NAMALWA (cell line): Measurements from ENCODE around the gene ZDHHC14.
"Not testable (repeated sequence)": the region's sequence is repeated elsewhere in the genome, so short reads cannot be mapped to it uniquely, and the experiment has no call there.

Experiments
- DNase-seq: peaks from one replicate; pipeline ENCODE4 v3.0.0-alpha.2; 2015; ENCODE audit warnings: low spot score

Gene ZDHHC14

DNA sequence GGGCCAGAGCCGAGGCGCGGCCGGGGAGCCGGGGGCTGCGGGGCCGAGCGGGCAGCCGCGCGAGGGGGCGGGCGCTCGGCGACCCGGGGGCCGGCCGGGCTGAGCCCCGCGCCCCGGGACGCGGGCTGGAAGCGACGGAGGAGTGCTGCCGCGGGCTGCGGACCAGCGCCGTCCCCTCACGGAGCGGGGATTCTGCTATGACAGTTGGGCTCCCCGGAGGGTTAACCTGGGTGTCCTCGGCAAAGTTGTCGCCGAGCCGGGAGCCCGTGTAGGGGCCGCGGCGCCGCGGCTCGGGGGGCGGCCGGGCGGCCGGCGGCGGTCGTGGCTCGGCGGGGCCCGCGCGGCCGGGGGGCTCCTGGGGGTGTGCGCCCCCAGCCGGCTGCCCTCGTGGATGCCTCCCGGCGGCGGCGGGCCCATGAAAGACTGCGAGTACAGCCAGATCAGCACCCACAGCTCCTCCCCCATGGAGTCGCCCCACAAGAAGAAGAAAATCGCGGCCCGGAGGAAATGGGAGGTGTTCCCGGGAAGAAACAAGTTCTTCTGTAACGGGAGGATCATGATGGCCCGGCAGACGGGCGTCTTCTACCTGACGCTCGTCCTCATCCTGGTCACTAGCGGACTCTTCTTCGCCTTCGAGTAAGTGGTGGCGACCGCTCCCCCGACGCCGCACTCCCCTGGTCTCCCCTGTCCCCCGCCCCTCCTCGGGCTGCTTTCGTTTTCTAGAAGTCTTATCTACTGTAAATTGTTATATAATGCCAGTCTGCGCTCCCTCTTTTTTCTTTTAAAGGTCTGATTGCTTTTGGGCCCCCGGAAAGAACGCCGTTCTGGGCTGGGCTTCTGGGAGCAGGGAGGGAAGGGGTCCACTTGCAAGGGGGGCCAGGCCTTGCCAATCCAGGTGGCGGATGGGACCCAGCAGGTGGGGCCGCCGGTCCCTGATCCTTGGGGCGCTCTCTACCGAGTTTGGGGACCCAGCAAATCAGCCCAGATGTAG, 936 bp downstream of the ZDHHC14 start:
- DNase-seq, result peak; percentile 69

DNA sequence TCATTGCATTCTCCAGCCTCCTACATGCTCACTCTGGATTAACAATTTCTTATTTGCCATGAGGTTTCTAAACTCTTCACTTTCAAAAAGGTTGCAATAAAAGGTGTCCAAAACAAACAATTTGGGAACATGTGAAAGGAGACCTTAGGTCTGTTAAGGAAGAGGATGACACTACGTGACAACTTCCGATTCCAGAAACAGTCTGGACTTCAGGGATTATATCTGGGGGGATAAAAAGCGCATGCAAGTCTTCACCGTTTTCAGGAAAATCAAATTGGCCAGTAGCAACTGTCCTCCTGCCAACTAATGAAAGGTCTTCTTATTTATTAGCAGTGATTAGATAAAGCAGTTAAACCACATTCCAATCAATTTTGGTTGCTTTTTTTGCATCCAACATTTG, 1.8 kb downstream of the ZDHHC14 start:
- no peak for DNase-seq

DNA sequence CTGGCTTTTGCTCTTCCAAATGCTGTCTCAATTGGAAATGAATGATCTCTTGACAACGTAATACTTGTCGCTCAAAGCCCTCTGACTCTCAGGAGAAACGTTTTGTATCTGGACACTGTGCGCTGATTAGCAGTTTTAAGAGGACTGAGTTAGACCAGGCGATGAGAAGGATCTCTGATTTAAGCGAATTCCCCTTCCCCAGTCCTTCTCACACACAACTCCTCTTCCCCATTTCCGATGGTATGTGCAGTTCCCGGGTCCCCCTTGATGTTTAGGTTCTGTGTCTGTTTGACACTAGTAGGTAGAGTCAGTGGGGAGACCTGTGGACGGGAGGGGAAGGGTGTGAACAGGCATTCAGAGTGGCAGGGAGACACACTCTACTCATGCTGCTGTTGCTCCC, 2.5 kb downstream of the ZDHHC14 start:
- no peak for DNase-seq

GRCh38 chr6:157384962-157385361, 4.0 kb downstream of the ZDHHC14 start:
- DNase-seq, result not testable (repeated sequence)

DNA sequence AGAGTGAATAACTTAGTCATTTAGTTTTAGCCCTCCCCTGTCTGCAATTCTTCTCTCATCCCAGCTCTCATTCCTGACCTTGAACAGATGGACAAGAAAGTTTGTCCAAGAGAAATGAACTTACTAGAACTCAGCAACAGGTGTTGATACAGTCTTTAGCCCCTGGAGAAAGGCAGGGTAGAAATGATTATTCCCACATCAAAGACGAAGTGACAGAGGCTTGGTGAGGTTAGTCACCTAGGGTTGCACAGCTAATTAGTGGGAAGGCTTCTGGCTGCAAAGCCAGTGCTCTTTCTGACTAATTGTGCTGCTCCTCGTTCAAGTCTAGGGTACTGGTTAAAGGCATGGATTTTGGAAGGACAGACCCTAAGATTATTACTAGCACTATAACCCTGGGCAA, 4.5 kb downstream of the ZDHHC14 start:
- DNase-seq, result no peak

DNA sequence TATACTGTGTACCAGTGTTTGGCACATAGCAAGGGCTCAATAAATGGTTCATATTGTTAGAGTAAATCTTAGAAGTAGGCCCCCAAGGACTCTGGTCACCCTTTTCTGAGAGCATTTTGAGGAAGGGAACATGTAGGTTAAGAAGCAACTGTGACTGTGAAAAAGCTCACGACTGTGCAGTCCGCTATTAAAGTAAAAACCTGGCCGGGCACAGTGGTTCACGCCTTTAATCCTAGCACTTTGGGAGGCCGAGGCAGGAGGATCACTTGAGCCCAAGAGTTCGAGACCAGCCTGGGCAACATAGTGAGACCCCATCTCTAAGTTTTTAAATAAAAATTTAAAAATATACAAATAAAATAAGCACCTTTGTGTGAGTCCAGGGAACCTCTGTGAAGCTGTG, 5.0 kb downstream of the ZDHHC14 start:
- no peak for DNase-seq

DNA sequence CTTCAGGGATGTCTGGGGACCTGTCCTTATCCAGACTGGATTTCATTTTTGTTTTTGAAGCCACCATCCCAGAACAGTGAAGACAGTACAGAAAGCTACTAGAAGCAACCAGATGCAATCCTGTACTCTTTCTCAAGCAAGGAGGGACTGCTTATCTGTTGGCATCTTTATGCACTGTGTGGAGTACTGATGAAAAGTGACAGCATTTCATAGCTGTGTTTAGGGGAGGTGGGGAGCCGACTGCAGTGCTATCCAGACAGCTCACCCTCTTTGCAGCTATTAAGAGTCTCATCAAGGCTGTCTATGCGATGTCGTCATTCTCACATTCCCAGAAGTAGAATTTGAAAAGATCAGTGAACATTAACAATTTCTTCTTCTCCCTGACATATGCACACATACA, 5.5 kb downstream of the ZDHHC14 start:
- DNase-seq, result no peak

DNA sequence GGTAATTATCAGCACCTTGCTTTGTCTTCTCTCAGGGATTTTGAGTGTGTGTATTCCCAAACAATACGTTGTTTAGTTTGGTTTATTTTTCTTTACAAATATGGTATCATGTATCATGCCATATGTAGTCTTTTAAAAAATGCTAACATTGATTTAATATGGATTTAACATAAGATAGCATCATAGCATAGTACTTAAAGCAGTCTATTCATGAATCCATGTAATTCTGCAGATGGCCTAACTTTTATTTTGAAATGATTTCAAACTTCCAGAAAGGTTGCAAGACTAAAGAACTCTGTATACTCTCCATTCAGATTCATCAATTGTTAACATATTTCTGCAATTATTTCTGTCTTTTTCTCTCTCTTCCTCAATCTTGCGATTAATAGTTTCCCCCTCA, 7.9 kb downstream of the ZDHHC14 start:
- DNase-seq, result no peak

- DNase-seq, result no peak
Measured at GRCh38 chr6:157390273-157391060, 9.5 kb downstream of the ZDHHC14 start.

DNA sequence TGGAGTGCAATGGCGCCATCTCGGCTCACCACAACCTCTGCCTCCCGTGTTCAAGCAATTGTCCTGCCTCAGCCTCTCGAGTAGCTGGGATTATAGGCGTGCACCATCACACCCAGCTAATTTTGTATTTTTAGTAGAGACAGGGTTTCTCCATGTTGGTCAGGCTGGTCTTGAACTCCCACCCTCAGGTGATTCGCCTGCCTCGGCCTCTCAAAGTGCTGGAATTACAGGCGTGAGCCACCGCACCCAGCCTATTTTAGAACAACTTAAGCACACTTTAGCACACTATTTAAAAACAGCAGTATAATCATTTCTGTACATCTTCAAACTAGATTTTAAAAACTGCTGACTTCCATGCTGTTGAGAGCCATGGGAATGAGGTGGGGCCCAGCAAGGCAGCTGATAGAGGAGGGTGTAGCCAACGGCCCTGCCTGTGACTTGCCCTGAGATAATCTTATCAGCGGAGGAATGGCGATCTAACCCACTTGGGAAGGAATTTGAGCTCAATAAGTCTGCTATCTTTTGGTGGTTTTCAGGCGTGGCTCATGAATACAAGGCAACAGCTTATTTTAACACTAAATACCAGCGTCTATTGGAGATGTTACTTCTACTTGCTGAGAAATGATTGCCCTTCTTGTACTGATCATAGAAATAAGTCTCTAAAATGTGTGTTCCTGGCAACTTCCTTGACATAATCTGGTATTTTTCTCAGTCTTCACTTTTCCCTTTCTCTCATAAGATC, 12.1 kb downstream of the ZDHHC14 start:
- DNase-seq, result no peak

DNA sequence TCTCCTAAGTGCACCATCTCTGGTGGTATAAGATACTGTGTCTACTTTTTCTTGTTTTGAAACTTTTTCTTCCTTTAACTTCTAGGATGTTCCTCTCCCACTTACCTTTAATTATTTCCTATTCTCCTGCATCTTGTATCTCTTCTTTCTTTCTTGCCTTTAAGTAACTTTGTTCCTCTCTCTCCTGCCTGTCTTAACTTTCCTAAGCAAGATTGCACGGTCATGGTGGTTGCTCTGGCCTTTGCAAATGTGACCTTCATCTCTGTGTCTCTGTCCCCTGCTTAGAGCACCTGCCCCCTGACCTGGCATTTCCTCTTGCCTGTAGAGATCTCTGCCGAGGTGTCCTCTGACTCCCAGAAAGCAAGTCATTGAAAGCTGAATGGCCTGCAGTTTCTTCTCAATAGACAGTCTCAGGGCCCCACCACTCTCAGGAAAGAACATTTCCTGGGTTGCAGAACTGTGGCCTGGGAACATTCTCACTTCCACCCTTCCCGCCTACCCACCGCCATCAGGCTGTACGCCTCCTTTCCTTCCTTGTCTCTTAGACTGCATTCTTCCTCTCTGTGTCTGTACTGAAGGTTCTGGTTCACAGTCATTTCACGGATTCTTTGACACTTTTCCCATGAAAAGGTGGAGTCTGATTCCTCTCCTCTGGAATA, 12.8 kb downstream of the ZDHHC14 start:
- no peak for DNase-seq

- not testable (repeated sequence) for DNase-seq
Measured at GRCh38 chr6:157395199-157395598, 14.2 kb downstream of the ZDHHC14 start.

GRCh38 chr6:157396026-157396425, 15.0 kb downstream of the ZDHHC14 start:
- no peak for DNase-seq

GRCh38 chr6:157397660-157398059, 16.7 kb downstream of the ZDHHC14 start:
- no peak for DNase-seq

DNA sequence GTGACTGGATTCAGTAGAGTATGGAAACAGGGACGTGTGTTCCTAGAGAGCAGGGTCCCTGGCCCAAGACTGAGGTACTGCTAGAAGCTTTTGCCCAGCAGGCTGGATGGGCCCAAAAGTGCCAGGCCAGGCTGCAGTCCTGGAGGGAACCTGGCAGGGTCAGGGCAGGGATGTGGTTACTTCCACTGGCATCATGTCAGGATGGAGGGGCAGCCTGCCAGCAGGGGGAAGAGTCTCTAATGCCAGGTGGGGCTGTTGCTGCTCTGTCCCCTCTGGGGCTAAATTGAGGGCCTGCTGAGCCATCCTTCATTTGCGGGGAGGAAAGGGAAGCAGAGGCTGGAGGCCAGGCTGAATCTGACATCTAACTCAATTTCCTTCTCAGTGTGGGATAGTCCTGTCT, 17.2 kb downstream of the ZDHHC14 start:
- DNase-seq, result no peak

DNA sequence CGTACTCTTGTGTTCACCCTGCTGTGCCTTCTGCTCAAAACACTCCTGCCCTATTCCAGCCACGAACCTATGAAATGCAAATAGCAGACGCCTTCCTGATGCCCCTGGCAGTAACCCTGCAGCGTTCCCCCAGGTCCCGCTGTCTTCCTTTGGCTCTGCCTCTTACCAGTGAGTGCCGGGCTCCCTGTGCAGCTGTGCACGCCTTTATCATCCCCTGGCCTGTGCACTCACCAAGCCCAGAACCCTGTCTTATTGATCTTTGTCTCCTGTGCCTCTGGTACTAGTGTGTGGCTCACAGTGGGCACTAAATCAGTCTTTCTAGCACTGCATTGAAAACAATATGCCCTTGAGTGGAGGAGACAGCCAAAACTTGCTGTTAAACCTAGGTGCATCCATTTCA, 19.7 kb downstream of the ZDHHC14 start:
- DNase-seq, result no peak

GRCh38 chr6:157401734-157402338, 20.8 kb downstream of the ZDHHC14 start:
- DNase-seq, result peak; percentile 18

- DNase-seq, result no peak
Measured at GRCh38 chr6:157402996-157403685, 22.2 kb downstream of the ZDHHC14 start.

- DNase-seq, result peak; percentile 15
Measured at GRCh38 chr6:157403686-157404051, 22.7 kb downstream of the ZDHHC14 start.

DNA sequence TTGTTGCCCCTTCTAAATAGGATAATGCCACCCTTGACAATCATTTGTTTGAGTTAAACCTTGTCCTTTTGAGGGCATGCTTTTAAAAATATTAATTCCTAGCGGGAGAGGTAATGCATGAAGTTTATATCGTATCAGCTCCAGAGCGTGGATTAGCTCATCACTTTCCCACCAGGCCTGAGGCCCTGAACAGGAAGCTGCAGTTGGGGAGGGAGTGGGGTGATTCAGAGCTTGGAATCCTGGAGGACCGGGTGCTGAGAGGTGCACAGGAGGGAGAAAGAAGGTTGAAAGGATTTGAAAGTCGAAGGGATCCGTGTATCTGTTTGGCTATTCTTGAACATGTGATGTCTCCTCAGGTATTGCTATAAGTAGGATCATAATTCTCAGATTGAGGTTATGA, 25.0 kb downstream of the ZDHHC14 start:
- DNase-seq, result no peak

GRCh38 chr6:157406661-157407060, 25.7 kb downstream of the ZDHHC14 start:
- no peak for DNase-seq
